Endothelial cell of umbilical vein (primary cell): ENCODE results near the gene SPEN. TPM values are rescaled to one million over a fixed set of nuclear protein-coding genes. Genes with fewer than 3 reads are reported as not detected.

Experiments used
- BruUV-seq: library from RNA; stranded (reverse); fragments of 400-500 nt; replicated peaks from 2 replicates; lab custom pipeline; 2021; lab: Mats Ljungman, UMichigan
- CTCF ChIA-PET: fragments of 300-600, 350-600 bp; sonication (Branson Sonifier 250); formaldehyde crosslinking; loops from one replicate; lab custom pipeline; 2021; ENCODE audit warnings: antibody characterized with exemption, inconsistent platforms; lab: Charles Lee
- POLR2A ChIA-PET: fragments of 300-600, 350-600 bp; sonication (Branson Sonifier 250); formaldehyde crosslinking; loops from one replicate; lab custom pipeline; 2021; ENCODE audit warnings: antibody characterized with exemption, inconsistent platforms; lab: Charles Lee
- DNase-seq: peaks from one replicate; pipeline ENCODE4 v3.0.0-alpha.2; 2011; ENCODE audit warnings: low read depth, low spot score
- FAIRE-seq: peaks from 2 replicates; lab custom pipeline; 2011; peaks lifted over from hg19 to GRCh38; lab: Jason Lieb, UNC
- H2AFZ ChIP-seq: 2 replicates; pipeline ENCODE4 v1.6.0; 2012; ENCODE audit warnings: low read depth, low read length, control low read depth, inconsistent platforms
- H3K27ac ChIP-seq: 2 replicates; pipeline ENCODE4 v1.5.1; 2011; ENCODE audit warnings: low read depth, mild to moderate bottlenecking, control low read depth, low read length, moderate library complexity; ENCODE audit not compliant: insufficient read depth
- H3K27me3 ChIP-seq, 2 experiments: 2 replicates each; pipeline versions ENCODE4 v1.6.0 to v1.6.1; 2011; ENCODE audit warnings: low read length in 2 of 2, mixed read lengths in 1 of 2; ENCODE audit not compliant: control insufficient read depth in 2 of 2, insufficient read depth in 2 of 2
- H3K36me3 ChIP-seq, 2 experiments: 2 replicates in 1 of 2; 3 replicates in 1 of 2; pipeline ENCODE4 v1.5.1; 2011; ENCODE audit warnings: low read length in 2 of 2, mild to moderate bottlenecking in 1 of 2, moderate library complexity in 1 of 2; ENCODE audit not compliant: control insufficient read depth in 2 of 2, insufficient read depth in 2 of 2; ENCODE audit errors: extremely low read depth in 1 of 2
- H3K4me1 ChIP-seq: 3 replicates; pipeline ENCODE4 v1.5.1; 2011; ENCODE audit warnings: mild to moderate bottlenecking, low read length; ENCODE audit not compliant: control insufficient read depth, insufficient read depth; ENCODE audit errors: extremely low read depth
- H3K4me2 ChIP-seq: 2 replicates; pipeline ENCODE4 v1.6.1; 2011; ENCODE audit warnings: low read length, control low read depth, mixed read lengths; ENCODE audit not compliant: insufficient read depth
- H3K4me3 ChIP-seq, 3 experiments: fragments of 200-600 bp in 1 of 3; sonication (generic), shearing (Covaris generic) in 1 of 3; replicated peaks in 1 of 3; 2 replicates each; pipeline ENCODE4 v1.5.1; 2011 to 2016; ENCODE audit warnings: control low read depth in 3 of 3, low read length in 3 of 3, mild to moderate bottlenecking in 2 of 3, inconsistent platforms in 1 of 3, low read depth in 1 of 3, moderate library complexity in 1 of 3; ENCODE audit not compliant: insufficient read depth in 1 of 3
- H3K79me2 ChIP-seq: 2 replicates; pipeline ENCODE4 v1.6.0; 2012; ENCODE audit warnings: low read length, inconsistent platforms; ENCODE audit not compliant: control insufficient read depth, insufficient read depth
- H3K9ac ChIP-seq: replicated peaks from 2 replicates; pipeline ENCODE3; 2011; ENCODE audit warnings: low read length, control low read depth; ENCODE audit not compliant: insufficient read depth; ENCODE audit errors: extremely low read depth
- H3K9me1 ChIP-seq: replicated peaks from 3 replicates; pipeline ENCODE4 v1.6.0; 2011; ENCODE audit warnings: mild to moderate bottlenecking, low read length; ENCODE audit not compliant: control insufficient read depth, insufficient read depth; ENCODE audit errors: extremely low read depth
- H3K9me3 ChIP-seq: replicated peaks from 2 replicates; pipeline ENCODE4 v1.5.1; 2012; ENCODE audit warnings: low read length, inconsistent platforms; ENCODE audit not compliant: control insufficient read depth, insufficient read depth
- H4K20me1 ChIP-seq: replicated peaks from 2 replicates; pipeline ENCODE3; 2011; ENCODE audit warnings: mild to moderate bottlenecking, low read length; ENCODE audit not compliant: control insufficient read depth, insufficient read depth; ENCODE audit errors: extremely low read depth
- CTCF ChIP-seq, 2 donors: IDR thresholded peaks; 1 replicate in 1 of 2; 2 replicates in 1 of 2; pipeline ENCODE4 v1.5.1; 2011; ENCODE audit warnings: low read length in 2 of 2, mild to moderate bottlenecking in 2 of 2, moderate library complexity in 2 of 2, control low read depth in 1 of 2, inconsistent platforms in 1 of 2, low read depth in 1 of 2; ENCODE audit not compliant: insufficient read depth in 1 of 2; ENCODE audit errors: extremely low read depth in 1 of 2
- EZH2 ChIP-seq: IDR thresholded peaks from 2 replicates; pipeline ENCODE4 v1.6.1; 2012; ENCODE audit warnings: borderline replicate concordance, low read depth, mild to moderate bottlenecking, moderate library complexity, low read length, inconsistent platforms; ENCODE audit not compliant: severe bottlenecking
- FOS ChIP-seq: IDR thresholded peaks from 2 replicates; pipeline ENCODE4 v1.6.1; 2011; ENCODE audit warnings: mild to moderate bottlenecking, low read length, moderate library complexity, borderline replicate concordance; ENCODE audit not compliant: insufficient read depth
- JUN ChIP-seq: IDR thresholded peaks from 2 replicates; pipeline ENCODE4 v1.6.1; 2011; ENCODE audit warnings: borderline replicate concordance, low read depth; ENCODE audit not compliant: insufficient read length, insufficient read depth
- POLR2A ChIP-seq: IDR thresholded peaks from 2 replicates; pipeline ENCODE4 v1.6.1; 2012; ENCODE audit warnings: low read depth, mild to moderate bottlenecking, control low read depth, low read length
- POLR2AphosphoS5 ChIP-seq: IDR thresholded peaks from 2 replicates; pipeline ENCODE4 v1.6.1; 2012; ENCODE audit warnings: low read depth, mild to moderate bottlenecking, control low read depth, low read length, moderate library complexity; ENCODE audit not compliant: insufficient read depth
- dilution Hi-C: fragments of 300-500 bp; cut with MboI; formaldehyde crosslinking; loops from one replicate; pipeline ENCODE4 v1.15.0; 2019; ENCODE audit warnings: low sequenced_read_pairs; ENCODE audit not compliant: extremely low pct_ligation_motif_present
- intact Hi-C: fragments of 100-400 bp; cut with micrococcal nuclease; formaldehyde crosslinking; loops from one replicate; pipeline ENCODE4 v1.10.0; 2022
- polyA plus RNA-seq, 4 experiments: library from polyadenylated mRNA; depleted of rRNA in 3 of 4; stranded (reverse) in 3 of 4; unstranded in 1 of 4; fragments of >200 nt; gene quantifications; 2 replicates each; pipeline versions ENCODE4 v1.2.1 to v1.2.3, GENCODE V29; 2011 to 2012; ENCODE audit warnings: missing spikeins in 1 of 4
- total RNA-seq: library from RNA; stranded (reverse); gene quantifications from 2 replicates; pipeline ENCODE4 v1.2.3, GENCODE V29; 2021
- TF ChIP-seq, protein P1 (sequence below): IDR thresholded peaks from 2 replicates; pipeline ENCODE4 v1.6.1; 2011; ENCODE audit not compliant: insufficient read depth, insufficient read length

SPEN gene
- total and polyA plus RNA-seq, 2 donors (not counting 3 experiments of a cell fraction or from before 2014, with no cell fraction given), result 9.3 to 44.4 TPM

DNA sequence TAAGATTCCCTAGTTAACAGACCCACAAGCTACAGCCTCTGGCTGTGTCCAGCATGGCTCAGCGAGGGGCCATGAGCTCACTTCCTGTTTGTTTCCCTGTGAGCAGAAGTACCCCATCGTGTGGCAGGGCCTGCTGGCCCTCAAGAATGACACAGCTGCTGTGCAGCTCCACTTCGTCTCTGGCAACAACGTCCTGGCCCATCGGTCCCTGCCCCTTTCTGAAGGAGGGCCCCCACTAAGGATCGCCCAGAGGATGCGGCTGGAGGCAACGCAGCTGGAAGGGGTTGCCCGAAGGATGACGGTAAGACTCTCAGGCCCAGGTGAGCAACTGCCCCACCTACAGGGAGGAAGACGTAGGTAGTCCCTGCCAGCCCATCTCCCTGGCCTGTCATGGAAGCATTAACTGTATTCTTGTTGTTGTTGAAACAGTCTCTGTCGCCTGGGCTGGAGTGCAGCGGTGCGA is 90.2 kb downstream of the SPEN start:
- Histone ChIP-seq H3K36me3 (peaks cover 19 to 46% of the 10 kb centered on the region in 2 experiments), H3K4me1 (peaks cover 26% of the 10 kb centered on the region), H3K27me3 (no peaks in the 10 kb centered on the region), H3K9me3 (no peaks in the 10 kb centered on the region), H3K79me2 (no peaks in the 10 kb centered on the region), H2AFZ (no peak overlapping the region), H3K4me2 (no peak overlapping the region), H3K27ac (peak overlapping the region; percentile 72), H3K4me3 (no peak overlapping the region), H3K9ac (no peak overlapping the region), H3K9me1 (no peaks in the 10 kb centered on the region), H4K20me1 (no peaks in the 10 kb centered on the region)
- intact Hi-C loops, result loop anchor here (1.0 to 2.0 kb wide), 8 partner anchors 12 to 145 kb away; partner anchors contain the start of genes SPEN and ZBTB17
- POLR2A ChIA-PET, result interaction anchor here (0.5 to 1.5 kb wide), 2 partner anchors 10 to 140 kb away, joined by 4 to 7 read pairs; no protein-coding TSS in a partner anchor
- DNase-seq (peak; percentile 75), FAIRE-seq (peak; percentile 97)
- TF ChIP-seq EZH2, result no peak
- TF ChIP-seq, protein P1, sequence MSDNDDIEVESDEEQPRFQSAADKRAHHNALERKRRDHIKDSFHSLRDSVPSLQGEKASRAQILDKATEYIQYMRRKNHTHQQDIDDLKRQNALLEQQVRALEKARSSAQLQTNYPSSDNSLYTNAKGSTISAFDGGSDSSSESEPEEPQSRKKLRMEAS, result no peak
- TF ChIP-seq FOS, result peak; percentile 53
- TF ChIP-seq POLR2A, result no peak
- no peak for TF ChIP-seq POLR2AphosphoS5
- TF ChIP-seq CTCF (IDR thresholded peaks at IDR 0.05; ENCODE audit: extremely low read depth in 1 of 2, insufficient read depth in 1 of 2, low read depth in 1 of 2, low read length in 2 of 2), result peak in 1 of 2 donors; percentile 46
- TF ChIP-seq JUN, result peak; percentile 51
- dilution Hi-C loops, result no loop called here
- no TSS peak for BruUV-seq
- CTCF ChIA-PET, result interaction anchor here (0.6 to 2.6 kb wide), 21 partner anchors 9 to 146 kb away, joined by 3 to 31 read pairs (median 4); partner anchors contain the start of genes SPEN and ZBTB17
